Measurements from ENCODE around the gene NPAS3. TPM values are rescaled to one million over a fixed set of nuclear protein-coding genes. Genes with fewer than 3 reads are reported as not detected.

NPAS3 gene
- total and polyA plus RNA-seq, 8 donors: 0.09 to 0.79 (median 0.56) TPM

DNA sequence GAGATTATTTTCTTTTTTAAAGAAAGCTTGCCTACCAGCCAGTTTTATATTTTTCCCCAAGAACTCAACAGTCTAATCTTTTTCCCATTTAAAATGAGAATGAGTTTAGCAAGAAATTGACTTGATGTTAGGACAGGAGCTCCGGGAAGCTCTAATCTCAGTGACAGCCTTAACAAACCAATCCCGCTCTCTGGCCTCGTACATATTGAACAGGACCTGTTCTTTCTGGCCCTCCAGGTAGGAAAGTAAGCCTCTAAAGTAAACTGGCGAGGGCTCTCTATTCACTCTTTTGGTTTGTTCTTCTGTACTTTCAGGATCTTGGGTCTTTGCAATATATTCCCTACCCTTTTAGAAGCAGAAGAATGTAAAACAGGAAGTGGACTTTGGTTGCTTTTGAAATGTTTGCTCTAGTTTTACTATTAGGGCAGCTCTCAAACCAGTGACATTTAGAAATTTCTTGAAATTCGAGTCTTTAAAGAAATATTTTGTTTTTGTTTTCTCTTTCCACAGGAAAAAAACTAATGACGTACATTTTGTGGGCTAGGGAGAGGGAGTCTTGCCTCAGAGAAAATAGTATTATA, 17.9 kb upstream of the NPAS3 start:
- H3K27me3 ChIP-seq: no peaks in the 10 kb centered on the region
- H3K4me1 ChIP-seq: no peaks in the 10 kb centered on the region
- DNase-seq: no peak
- H3K4me3 ChIP-seq: no peak overlapping the region
- H3K9me3 ChIP-seq: no peaks in the 10 kb centered on the region
- intact Hi-C loops (cut with DNase I): no loop called here
- TF ChIP-seq, protein P1, sequence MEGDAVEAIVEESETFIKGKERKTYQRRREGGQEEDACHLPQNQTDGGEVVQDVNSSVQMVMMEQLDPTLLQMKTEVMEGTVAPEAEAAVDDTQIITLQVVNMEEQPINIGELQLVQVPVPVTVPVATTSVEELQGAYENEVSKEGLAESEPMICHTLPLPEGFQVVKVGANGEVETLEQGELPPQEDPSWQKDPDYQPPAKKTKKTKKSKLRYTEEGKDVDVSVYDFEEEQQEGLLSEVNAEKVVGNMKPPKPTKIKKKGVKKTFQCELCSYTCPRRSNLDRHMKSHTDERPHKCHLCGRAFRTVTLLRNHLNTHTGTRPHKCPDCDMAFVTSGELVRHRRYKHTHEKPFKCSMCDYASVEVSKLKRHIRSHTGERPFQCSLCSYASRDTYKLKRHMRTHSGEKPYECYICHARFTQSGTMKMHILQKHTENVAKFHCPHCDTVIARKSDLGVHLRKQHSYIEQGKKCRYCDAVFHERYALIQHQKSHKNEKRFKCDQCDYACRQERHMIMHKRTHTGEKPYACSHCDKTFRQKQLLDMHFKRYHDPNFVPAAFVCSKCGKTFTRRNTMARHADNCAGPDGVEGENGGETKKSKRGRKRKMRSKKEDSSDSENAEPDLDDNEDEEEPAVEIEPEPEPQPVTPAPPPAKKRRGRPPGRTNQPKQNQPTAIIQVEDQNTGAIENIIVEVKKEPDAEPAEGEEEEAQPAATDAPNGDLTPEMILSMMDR (IDR thresholded peaks at IDR 0.05): no peak
- ATAC-seq: no peak
- no peaks in the 10 kb centered on the region for H3K36me3 ChIP-seq
- no peak overlapping the region for H3K27ac ChIP-seq

DNA sequence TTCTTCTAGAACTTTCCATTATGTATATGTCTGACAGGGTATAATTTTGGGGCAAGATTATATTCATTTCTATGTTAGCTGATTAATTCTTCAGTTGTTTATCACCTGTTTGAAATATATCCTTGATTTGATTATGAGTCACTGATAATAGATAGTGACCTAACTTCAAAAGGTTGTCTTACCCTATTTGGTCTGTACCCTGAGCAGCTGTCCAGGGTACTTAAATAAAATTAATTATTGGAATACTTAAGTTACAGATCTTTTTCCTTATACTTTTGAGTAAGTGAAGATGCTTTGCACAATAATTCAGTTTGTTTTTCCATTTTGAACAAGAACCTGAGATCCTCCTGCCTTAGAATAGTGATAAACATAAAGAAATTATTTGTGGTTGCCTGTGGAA, 13.2 kb upstream of the NPAS3 start:
- Histone ChIP-seq H3K27me3 (peaks cover 3 to 21% of the 10 kb centered on the region in 2 donors), H3K27ac (no peak overlapping the region), H3K4me1 (no peaks in the 10 kb centered on the region), H3K36me3 (no peaks in the 10 kb centered on the region), H3K9me3 (no peaks in the 10 kb centered on the region), H3K4me3 (no peak overlapping the region)
- no peak for DNase-seq
- no peak for ATAC-seq
- intact Hi-C loops (cut with DNase I): no loop called here
- TF ChIP-seq, protein P1 (IDR thresholded peaks at IDR 0.05): no peak

DNA sequence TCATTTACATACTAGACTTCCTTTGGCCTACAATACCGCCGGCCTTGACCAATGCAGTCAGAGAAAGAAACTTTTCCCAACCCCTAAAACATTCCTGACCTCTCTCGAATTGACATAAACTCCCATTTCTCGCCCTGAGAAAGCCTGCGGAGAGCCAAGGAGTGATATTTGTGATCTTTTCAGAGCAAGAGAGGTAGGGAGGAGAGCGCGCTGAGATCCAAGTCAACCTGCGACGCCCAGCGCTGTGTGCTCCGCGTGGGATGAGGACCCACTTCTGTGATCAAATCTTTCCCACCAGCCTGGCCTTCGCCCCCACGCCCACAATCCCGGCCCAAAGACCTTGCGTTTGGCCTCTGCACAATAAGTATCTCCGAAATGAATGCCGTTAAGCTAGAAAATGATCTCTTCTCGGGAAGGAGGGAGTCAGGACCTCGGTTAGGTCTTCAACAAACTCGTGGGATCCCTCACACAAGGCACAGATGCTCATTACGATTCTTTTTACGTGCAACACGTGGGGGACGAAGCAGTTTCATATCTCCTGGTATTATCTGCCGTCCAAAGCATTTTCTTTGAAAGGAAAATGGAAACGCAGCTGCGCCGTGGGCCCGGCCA, 6.3 kb upstream of the NPAS3 start:
- peaks cover 8 to 22% of the 10 kb centered on the region in 2 donors for H3K4me1 ChIP-seq
- H3K36me3 ChIP-seq: no peaks in the 10 kb centered on the region
- no peak for ATAC-seq
- intact Hi-C loops (cut with DNase I): no loop called here
- no peak for DNase-seq
- H3K4me3 ChIP-seq: no peak overlapping the region
- H3K27ac ChIP-seq: no peak overlapping the region
- TF ChIP-seq, protein P1 (IDR thresholded peaks at IDR 0.05): no peak
- no peaks in the 10 kb centered on the region for H3K9me3 ChIP-seq
- H3K27me3 ChIP-seq: peaks cover 62 to 90% of the 10 kb centered on the region in 2 donors

DNA sequence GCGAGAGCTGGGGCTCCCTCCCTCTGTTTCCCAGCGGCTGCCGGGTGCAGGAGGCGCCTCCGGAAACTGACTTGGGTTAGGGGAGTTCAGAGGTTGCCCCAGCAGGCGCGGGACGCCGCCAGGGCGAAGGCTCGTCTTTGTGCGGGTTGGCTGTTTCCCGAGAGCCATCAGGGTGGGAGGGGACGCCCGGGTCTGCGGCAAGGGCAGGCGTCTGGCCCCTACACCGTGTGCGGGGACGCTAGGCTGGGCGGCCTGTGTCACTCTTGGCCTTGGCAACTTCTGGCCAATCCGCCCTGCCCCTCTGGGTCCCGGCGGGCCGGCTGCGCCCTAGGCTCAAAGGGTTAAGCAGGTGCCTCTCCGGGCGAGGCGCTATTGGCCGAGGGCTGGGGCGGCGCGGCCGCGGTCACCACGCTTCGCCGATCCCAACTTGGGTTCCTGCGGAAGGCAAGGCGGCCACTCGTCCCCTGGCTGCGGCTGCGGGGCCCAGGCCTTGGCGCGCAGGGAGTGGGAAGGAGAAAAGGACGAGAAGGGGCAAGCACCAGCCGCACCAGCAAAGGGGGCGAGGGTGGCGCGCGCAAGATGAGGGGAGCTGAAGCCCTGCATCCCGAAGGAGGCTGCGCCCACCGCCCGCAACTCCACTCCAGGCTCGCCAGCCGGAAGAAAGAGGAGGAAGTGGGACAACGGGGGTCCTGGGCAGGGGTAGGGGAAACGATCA, 5.6 kb upstream of the NPAS3 start:
- H3K36me3 ChIP-seq: no peaks in the 10 kb centered on the region
- H3K9me3 ChIP-seq: no peaks in the 10 kb centered on the region
- intact Hi-C loops (cut with DNase I): no loop called here
- H3K27me3 ChIP-seq: peaks cover 67 to 97% of the 10 kb centered on the region in 2 donors
- H3K27ac ChIP-seq: no peak overlapping the region
- DNase-seq: peak in 1 of 4 donors; percentile 78
- peak; percentile 43 for ATAC-seq
- peaks cover 8 to 26% of the 10 kb centered on the region in 2 donors for H3K4me1 ChIP-seq
- H3K4me3 ChIP-seq: no peak overlapping the region
- TF ChIP-seq, protein P1 (IDR thresholded peaks at IDR 0.05): no peak

DNA sequence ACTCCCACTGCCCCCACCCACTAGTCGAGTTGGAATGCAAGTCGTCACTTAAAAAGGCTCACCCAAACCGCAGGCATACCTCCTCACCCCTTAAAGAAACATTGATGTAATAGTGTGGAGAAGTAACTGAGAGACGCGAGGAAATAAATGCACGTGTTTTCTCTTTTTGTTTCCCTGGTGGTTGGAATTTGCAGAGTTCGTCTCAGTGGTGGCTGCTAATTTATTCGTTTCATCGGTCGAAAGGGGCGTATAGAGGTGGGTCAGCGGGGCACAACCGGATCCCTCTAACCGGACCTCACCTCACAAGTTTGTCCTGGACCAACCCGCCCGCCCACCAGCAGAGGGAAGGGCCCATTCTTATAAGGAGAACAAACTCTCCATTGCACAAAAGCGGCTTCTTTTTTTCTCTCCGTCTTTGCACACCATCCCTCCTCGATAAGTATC, 5.0 kb upstream of the NPAS3 start:
- DNase-seq (no peak), ATAC-seq (no peak)
- Histone ChIP-seq H3K27me3 (peaks cover 68 to 99% of the 10 kb centered on the region in 2 donors), H3K36me3 (no peaks in the 10 kb centered on the region), H3K27ac (no peak overlapping the region), H3K9me3 (no peaks in the 10 kb centered on the region), H3K4me1 (peaks cover 8 to 27% of the 10 kb centered on the region in 2 donors), H3K4me3 (no peak overlapping the region)
- TF ChIP-seq, protein P1 (IDR thresholded peaks at IDR 0.05): no peak
- intact Hi-C loops (cut with DNase I): no loop called here

Data from left lung (tissue), 10 donors.